H1 (cell line): ENCODE results near the gene UBE2E2. TPM values are rescaled to one million over a fixed set of nuclear protein-coding genes. Genes with fewer than 3 reads are reported as not detected.

Experiments used
- CTCF ChIA-PET: fragments of 300-600 bp; sonication (Branson Sonifier 250); formaldehyde crosslinking; loops from one replicate; lab custom pipeline; 2021; ENCODE audit not compliant: partially characterized antibody; lab: Charles Lee
- POLR2A ChIA-PET: fragments of 300-600 bp; sonication (Branson Sonifier 250); formaldehyde crosslinking; loops from one replicate; lab custom pipeline; 2021; ENCODE audit warnings: inconsistent platforms; ENCODE audit not compliant: partially characterized antibody; lab: Charles Lee
- DNase-seq, 2 experiments: peaks; one replicate each; pipeline versions ENCODE4 v3.0.0 to v3.0.0-alpha.2; 2010 to 2022; ENCODE audit warnings: low spot score in 2 of 2, low read depth in 1 of 2, mixed read lengths in 1 of 2
- FAIRE-seq: peaks from 2 replicates; lab custom pipeline; 2011; peaks lifted over from hg19 to GRCh38; lab: Jason Lieb, UNC
- H2AFZ ChIP-seq: 2 replicates; pipeline ENCODE4 v1.8.1; 2012; ENCODE audit warnings: low read length, inconsistent platforms
- H2AK5ac ChIP-seq: 2 replicates; pipeline ENCODE4 v1.6.1; 2013; ENCODE audit warnings: low read depth, low read length
- H2BK120ac ChIP-seq: replicated peaks from 2 replicates; pipeline ENCODE3; 2013; ENCODE audit warnings: low read depth, low read length, inconsistent platforms
- H2BK12ac ChIP-seq: 2 replicates; pipeline ENCODE4 v1.6.1; 2013; ENCODE audit warnings: low read depth, low read length
- H2BK15ac ChIP-seq: 2 replicates; pipeline ENCODE4 v1.6.1; 2013; ENCODE audit warnings: low read length
- H2BK20ac ChIP-seq: 2 replicates; pipeline ENCODE4 v1.6.1; 2013; ENCODE audit warnings: low read length
- H2BK5ac ChIP-seq: 2 replicates; pipeline ENCODE4 v1.6.1; 2013; ENCODE audit warnings: low read depth, low read length
- H3K14ac ChIP-seq: 2 replicates; pipeline ENCODE4 v1.6.1; 2013; ENCODE audit warnings: inconsistent platforms; ENCODE audit not compliant: insufficient read length
- H3K18ac ChIP-seq: 2 replicates; pipeline ENCODE4 v1.6.1; 2013; ENCODE audit warnings: low read length; ENCODE audit errors: extremely low read depth
- H3K23ac ChIP-seq: 2 replicates; pipeline ENCODE4 v1.6.1; 2013; ENCODE audit warnings: inconsistent platforms; ENCODE audit not compliant: insufficient read length
- H3K23me2 ChIP-seq: 2 replicates; pipeline ENCODE4 v1.6.1; 2013; ENCODE audit warnings: low read depth, low read length
- H3K27ac ChIP-seq: 2 replicates; pipeline ENCODE4 v1.6.1; 2011; ENCODE audit warnings: low read depth, low read length, inconsistent platforms
- H3K27me3 ChIP-seq, 4 experiments: replicated peaks in 1 of 4; 1 replicate in 1 of 4; 2 replicates in 3 of 4; pipeline versions ENCODE4 v1.6.1 to v1.8.1; 2011 to 2013; ENCODE audit warnings: low read length in 3 of 4, mild to moderate bottlenecking in 3 of 4, inconsistent platforms in 2 of 4, mixed read lengths in 2 of 4, moderate library complexity in 1 of 4; ENCODE audit not compliant: control insufficient read depth in 3 of 4, insufficient read depth in 3 of 4; ENCODE audit errors: extremely low read depth in 1 of 4
- H3K36me3 ChIP-seq, 4 experiments: 2 replicates each; pipeline versions ENCODE4 v1.6.1 to v1.8.1; 2011 to 2013; ENCODE audit warnings: mild to moderate bottlenecking in 4 of 4, low read length in 3 of 4, moderate library complexity in 2 of 4, control low read depth in 1 of 4, inconsistent platforms in 1 of 4; ENCODE audit not compliant: insufficient read depth in 4 of 4, control insufficient read depth in 2 of 4
- H3K4ac ChIP-seq: replicated peaks from 2 replicates; pipeline ENCODE3; 2013; ENCODE audit warnings: low read length, low read depth, mixed read lengths, inconsistent platforms; ENCODE audit not compliant: insufficient read length
- H3K4me1 ChIP-seq, 4 experiments: replicated peaks in 1 of 4; 1 replicate in 1 of 4; 2 replicates in 3 of 4; pipeline versions ENCODE4 v1.6.1 to v1.8.1; 2011 to 2013; ENCODE audit warnings: low read length in 3 of 4, inconsistent platforms in 2 of 4, mixed read lengths in 1 of 4; ENCODE audit not compliant: insufficient read depth in 4 of 4, control insufficient read depth in 3 of 4
- H3K4me2 ChIP-seq, 2 experiments: 2 replicates each; pipeline versions ENCODE4 v1.6.1 to v1.8.1; 2011 to 2013; ENCODE audit warnings: low read depth in 2 of 2, low read length in 2 of 2, control low read depth in 1 of 2, inconsistent platforms in 1 of 2, mild to moderate bottlenecking in 1 of 2; ENCODE audit not compliant: insufficient read depth in 1 of 2
- H3K4me3 ChIP-seq, 4 experiments: fragments of 200-600, 300-600 bp in 1 of 4; sonication (generic), shearing (Covaris generic), sonication (Bioruptor Twin) in 1 of 4; 2 replicates each; pipeline versions ENCODE4 v1.5.1 to v1.8.1; 2011 to 2016; ENCODE audit warnings: low read length in 4 of 4, low read depth in 3 of 4, control low read depth in 2 of 4, inconsistent platforms in 2 of 4, mild to moderate bottlenecking in 2 of 4, mixed read lengths in 1 of 4, moderate library complexity in 1 of 4; ENCODE audit not compliant: insufficient read depth in 2 of 4; ENCODE audit errors: extremely low read depth in 1 of 4
- H3K56ac ChIP-seq: replicated peaks from 2 replicates; pipeline ENCODE3; 2013; ENCODE audit warnings: low read depth, mild to moderate bottlenecking, mixed read lengths, low read length, inconsistent platforms; ENCODE audit not compliant: insufficient read length
- H3K79me1 ChIP-seq: 2 replicates; pipeline ENCODE4 v1.6.1; 2013; ENCODE audit warnings: low read depth, low read length, control low read depth
- H3K79me2 ChIP-seq, 2 experiments: 2 replicates each; pipeline versions ENCODE4 v1.6.1 to v1.8.1; 2012 to 2013; ENCODE audit warnings: low read length in 2 of 2, mild to moderate bottlenecking in 2 of 2, inconsistent platforms in 1 of 2; ENCODE audit not compliant: insufficient read depth in 2 of 2, control insufficient read depth in 1 of 2
- H3K9ac ChIP-seq, 4 experiments: replicated peaks in 1 of 4; 1 replicate in 1 of 4; 2 replicates in 3 of 4; pipeline versions ENCODE4 v1.6.1 to v1.8.1; 2011 to 2013; ENCODE audit warnings: low read depth in 3 of 4, low read length in 3 of 4, control low read depth in 2 of 4, mild to moderate bottlenecking in 2 of 4, moderate library complexity in 2 of 4, inconsistent platforms in 1 of 4; ENCODE audit errors: extremely low read depth in 1 of 4
- H3K9me3 ChIP-seq, 2 experiments: 2 replicates each; pipeline versions ENCODE4 v1.6.1 to v1.8.1; 2012 to 2013; ENCODE audit warnings: mild to moderate bottlenecking in 2 of 2, moderate library complexity in 2 of 2, control low read depth in 1 of 2, inconsistent platforms in 1 of 2, low read depth in 1 of 2, low read length in 1 of 2, mixed read lengths in 1 of 2; ENCODE audit not compliant: insufficient read depth in 2 of 2
- H4K20me1 ChIP-seq, 2 experiments: replicated peaks in 1 of 2; 2 replicates each; pipeline versions ENCODE3 to v1.8.1; 2011 to 2013; ENCODE audit warnings: inconsistent platforms in 2 of 2, low read length in 2 of 2, mild to moderate bottlenecking in 1 of 2; ENCODE audit not compliant: insufficient read depth in 2 of 2, control insufficient read depth in 1 of 2
- H4K5ac ChIP-seq: 2 replicates; pipeline ENCODE4 v1.6.1; 2013; ENCODE audit warnings: low read length, low read depth, mixed read lengths, inconsistent platforms; ENCODE audit not compliant: insufficient read length
- H4K8ac ChIP-seq: 2 replicates; pipeline ENCODE4 v1.8.0; 2013; ENCODE audit warnings: mild to moderate bottlenecking, moderate library complexity, low read length, inconsistent platforms; ENCODE audit not compliant: insufficient read depth; ENCODE audit errors: extremely low read depth
- H4K91ac ChIP-seq: replicated peaks from 2 replicates; pipeline ENCODE3; 2013; ENCODE audit warnings: low read length, mixed read lengths, inconsistent platforms; ENCODE audit not compliant: insufficient read length
- WGBS, 2 experiments: shearing (Covaris generic) in 1 of 2; methylation state at CpG; one replicate each; pipeline versions ENCODE4 v1.1.6 to v1.1.7; 2013 to 2015; ENCODE audit warnings: low lambda C conversion rate in 2 of 2, mixed read lengths in 2 of 2, inconsistent platforms in 1 of 2, low coverage in 1 of 2, missing lambda C conversion rate in 1 of 2; ENCODE audit not compliant: insufficient replicate concordance in 2 of 2, insufficient coverage in 1 of 2, insufficient read length in 1 of 2; ENCODE audit errors: extremely low coverage in 1 of 2, missing lambda C conversion rate in 1 of 2; 5-methylcytosine and 5-hydroxymethylcytosine counted together
- polyA plus RNA-seq, 7 experiments: library from polyadenylated mRNA; depleted of rRNA in 3 of 7; stranded (reverse) in 5 of 7; unstranded in 2 of 7; fragments of >200 nt in 5 of 7; fragments of 200-250 nt in 2 of 7; gene quantifications; 1 replicate in 5 of 7; 2 replicates in 1 of 7; 4 replicates in 1 of 7; pipeline versions ENCODE4 v1.2.1 to v1.2.3, GENCODE V29; 2011 to 2013; ENCODE audit warnings: missing spikeins in 2 of 7, mixed read lengths in 2 of 7
- total RNA-seq: library from RNA; stranded (reverse); fragmentation: NEBNext Ultra II Directional; extraction: Animal tissue kit (Norgen Biotek cat#: 25700); gene quantifications from 2 replicates; pipeline ENCODE4 v1.2.1, GENCODE V29; 2021
- TF ChIP-seq, protein P1 (sequence below): IDR thresholded peaks from 2 replicates; pipeline ENCODE4 v1.6.1; 2011; ENCODE audit warnings: low read depth, mild to moderate bottlenecking, low read length; ENCODE audit not compliant: insufficient read depth

The UBE2E2 gene
- total and polyA plus RNA-seq, 2 of the 8 experiments (the other 6 are each of a cell fraction or from before 2014, with no cell fraction given): 57.6 to 70.6 TPM

DNA sequence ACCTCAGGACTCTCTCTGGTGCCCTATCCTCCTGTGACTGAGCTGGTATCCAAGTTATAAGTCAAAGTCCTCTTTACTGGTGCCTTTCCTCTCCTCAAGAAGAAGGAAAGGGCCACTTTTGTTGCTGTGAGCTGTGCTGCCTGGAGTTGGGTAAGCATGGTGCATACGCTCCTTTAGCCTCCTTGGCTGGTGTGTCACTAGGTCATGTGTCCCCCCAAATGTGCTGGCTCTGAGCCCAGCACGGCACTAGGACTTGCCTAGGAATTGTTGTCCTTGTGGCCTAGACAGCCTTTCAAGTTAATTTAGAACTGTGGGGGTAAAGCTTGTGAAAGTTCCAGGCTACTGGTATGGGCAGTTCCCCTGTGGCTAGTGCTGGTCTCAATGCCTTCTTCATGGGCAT is 113.8 kb downstream of the UBE2E2 start:
- no peak overlapping the region for H4K5ac ChIP-seq
- no peak overlapping the region for H2BK12ac ChIP-seq
- no peaks in the 10 kb centered on the region for H3K4me1 ChIP-seq
- no peaks in the 10 kb centered on the region for H3K23me2 ChIP-seq
- CTCF ChIA-PET: no interaction called here
- no peak overlapping the region for H4K8ac ChIP-seq
- 96% methylated on average over 2 of the region's 2 CpGs; no CpG with 5 or more reads in 1 of the 2 experiments for WGBS, 2 experiments
- H3K4ac ChIP-seq: no peak overlapping the region
- no peak for FAIRE-seq
- H3K79me1 ChIP-seq: no peaks in the 10 kb centered on the region; the same call in 1 of the 2 replicates
- no peak overlapping the region for H2BK5ac ChIP-seq
- H2BK20ac ChIP-seq: no peak overlapping the region
- no peak overlapping the region for H3K18ac ChIP-seq
- H3K56ac ChIP-seq: no peak overlapping the region
- peaks cover 0 to 2% of the 10 kb centered on the region in 2 experiments for H4K20me1 ChIP-seq
- H4K91ac ChIP-seq: no peak overlapping the region
- H3K27ac ChIP-seq: no peak overlapping the region
- POLR2A ChIA-PET: interaction anchor here (0.6 kb wide), 1 partner anchor 286 kb away, joined by 3 read pairs; no protein-coding TSS in a partner anchor
- no peak overlapping the region for H3K23ac ChIP-seq
- no peak overlapping the region for H3K9ac ChIP-seq
- no peaks in the 10 kb centered on the region for H3K27me3 ChIP-seq
- no peak overlapping the region for H3K4me2 ChIP-seq
- H3K4me3 ChIP-seq: no peak overlapping the region
- no peak for DNase-seq
- no peak overlapping the region for H2AFZ ChIP-seq
- H2BK120ac ChIP-seq: no peak overlapping the region
- no peak overlapping the region for H2AK5ac ChIP-seq
- H2BK15ac ChIP-seq: no peak overlapping the region
- TF ChIP-seq, protein P1, sequence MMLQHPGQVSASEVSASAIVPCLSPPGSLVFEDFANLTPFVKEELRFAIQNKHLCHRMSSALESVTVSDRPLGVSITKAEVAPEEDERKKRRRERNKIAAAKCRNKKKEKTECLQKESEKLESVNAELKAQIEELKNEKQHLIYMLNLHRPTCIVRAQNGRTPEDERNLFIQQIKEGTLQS: no peak
- no peak overlapping the region for H3K14ac ChIP-seq
- peaks cover 5 to 8% of the 10 kb centered on the region in 2 experiments; a peak in 2 of 4 replicates for H3K9me3 ChIP-seq
- H3K79me2 ChIP-seq: peaks cover 0 to 16% of the 10 kb centered on the region in 2 experiments; a peak in 2 of 4 replicates
- 0 out of 8 replicates have a peak, but pooled peaks cover 0 to 2% (median 0%) of the 10 kb centered on the region in 4 experiments for H3K36me3 ChIP-seq
